ENCODE results near the gene SERINC4. TPM values are rescaled to one million over a fixed set of nuclear protein-coding genes. Genes with fewer than 3 reads are reported as not detected.

SERINC4 gene
- total and polyA plus RNA-seq, 2 donors from 2014 or later, result 0.13 to 0.47 TPM

DNA sequence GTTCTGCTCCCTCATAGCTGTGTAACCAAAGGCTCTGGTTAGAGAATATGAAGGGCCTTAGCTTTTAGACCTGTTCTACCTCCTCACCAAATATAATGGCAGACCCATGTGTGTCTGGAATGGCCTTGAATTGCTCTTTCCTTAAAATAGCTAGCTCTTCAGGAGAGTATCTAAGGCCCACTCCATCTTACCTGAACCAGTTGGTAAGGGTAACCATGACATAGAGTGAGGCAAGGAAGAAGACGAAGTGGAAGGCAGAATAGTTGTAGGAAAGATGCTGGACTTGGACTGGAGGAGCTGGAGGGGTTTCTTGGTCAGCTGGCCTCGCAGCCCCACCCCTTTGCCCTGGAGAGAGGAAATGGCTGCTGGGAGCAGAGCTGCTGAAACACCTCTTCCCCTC is 4.8 kb downstream of the SERINC4 start:
- Histone ChIP-seq H3K27me3 (ENCODE audit: control insufficient read depth, insufficient read depth, low read length) (no peaks in the 10 kb centered on the region), H3K9ac (ENCODE audit: low read length in 3 of 3) (no peak overlapping the region), H3K4me3 (ENCODE audit: low read length in 3 of 3) (no peak overlapping the region), H3K9me3 (ENCODE audit: control insufficient read depth in 2 of 3, insufficient read depth in 1 of 3, low read length in 3 of 3) (no peaks in the 10 kb centered on the region), H3K4me1 (ENCODE audit: control insufficient read depth in 2 of 3, insufficient read depth in 2 of 3, low read depth in 1 of 3, low read length in 3 of 3) (peaks cover 5 to 45% (median 35%) of the 10 kb centered on the region in 3 donors), H3K36me3 (ENCODE audit: control insufficient read depth in 2 of 3, insufficient read depth in 3 of 3, low read length in 3 of 3) (peaks cover 11 to 28% (median 25%) of the 10 kb centered on the region in 3 donors), H3K27ac (ENCODE audit: low read depth in 2 of 2, low read length in 2 of 2) (no peak overlapping the region)
- DNase-seq (no peak), FAIRE-seq (no peak)
- TF ChIP-seq, protein P1, sequence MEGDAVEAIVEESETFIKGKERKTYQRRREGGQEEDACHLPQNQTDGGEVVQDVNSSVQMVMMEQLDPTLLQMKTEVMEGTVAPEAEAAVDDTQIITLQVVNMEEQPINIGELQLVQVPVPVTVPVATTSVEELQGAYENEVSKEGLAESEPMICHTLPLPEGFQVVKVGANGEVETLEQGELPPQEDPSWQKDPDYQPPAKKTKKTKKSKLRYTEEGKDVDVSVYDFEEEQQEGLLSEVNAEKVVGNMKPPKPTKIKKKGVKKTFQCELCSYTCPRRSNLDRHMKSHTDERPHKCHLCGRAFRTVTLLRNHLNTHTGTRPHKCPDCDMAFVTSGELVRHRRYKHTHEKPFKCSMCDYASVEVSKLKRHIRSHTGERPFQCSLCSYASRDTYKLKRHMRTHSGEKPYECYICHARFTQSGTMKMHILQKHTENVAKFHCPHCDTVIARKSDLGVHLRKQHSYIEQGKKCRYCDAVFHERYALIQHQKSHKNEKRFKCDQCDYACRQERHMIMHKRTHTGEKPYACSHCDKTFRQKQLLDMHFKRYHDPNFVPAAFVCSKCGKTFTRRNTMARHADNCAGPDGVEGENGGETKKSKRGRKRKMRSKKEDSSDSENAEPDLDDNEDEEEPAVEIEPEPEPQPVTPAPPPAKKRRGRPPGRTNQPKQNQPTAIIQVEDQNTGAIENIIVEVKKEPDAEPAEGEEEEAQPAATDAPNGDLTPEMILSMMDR (IDR thresholded peaks at IDR 0.05; ENCODE audit: borderline replicate concordance, extremely low read depth, insufficient read depth), result no peak
- intact Hi-C loops (cut with DNase I), result no loop called here

DNA sequence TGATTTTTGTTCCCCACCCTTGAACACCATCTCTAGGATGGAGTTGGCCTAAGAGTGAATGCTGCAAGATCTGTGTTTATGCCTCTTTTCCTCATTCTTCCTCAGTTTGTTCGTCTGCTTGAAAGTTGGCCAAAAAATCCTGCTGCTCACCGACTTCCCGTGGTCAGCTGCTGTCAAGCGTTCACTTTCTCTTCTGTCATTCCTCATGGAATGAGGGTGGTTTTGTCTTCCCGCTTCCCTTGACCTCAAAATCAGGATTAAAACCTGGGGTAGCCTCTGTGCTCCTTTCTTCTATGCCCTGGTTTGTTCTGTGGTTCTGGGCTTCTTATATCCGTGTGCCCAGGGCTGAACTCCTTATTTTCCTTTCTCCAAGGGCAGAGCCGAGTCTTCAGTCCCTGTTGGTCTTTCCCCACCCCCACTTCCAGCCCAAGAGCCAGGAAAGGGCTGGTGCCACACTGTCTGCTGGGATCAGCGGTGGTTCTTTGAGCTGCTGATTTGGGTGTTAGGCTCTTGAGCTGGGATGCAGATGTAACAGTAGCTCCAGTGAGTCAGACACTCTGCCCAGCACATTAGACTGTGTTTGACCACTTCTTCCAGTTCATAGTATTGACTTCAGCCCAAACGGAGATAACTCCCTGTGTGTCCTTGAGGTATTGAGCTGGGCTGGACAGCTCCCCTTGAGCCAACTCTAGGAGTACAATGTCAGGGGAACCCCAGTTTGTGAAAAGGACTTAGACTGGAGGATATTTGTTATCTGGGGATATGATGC is 5.6 kb downstream of the SERINC4 start:
- Histone ChIP-seq H3K9ac (ENCODE audit: low read length in 3 of 3) (peak overlapping the region in 1 of 3 donors; percentile 4), H3K9me3 (ENCODE audit: control insufficient read depth in 2 of 3, insufficient read depth in 1 of 3, low read length in 3 of 3) (no peaks in the 10 kb centered on the region), H3K27ac (ENCODE audit: low read depth in 2 of 2, low read length in 2 of 2) (no peak overlapping the region), H3K4me1 (ENCODE audit: control insufficient read depth in 2 of 3, insufficient read depth in 2 of 3, low read depth in 1 of 3, low read length in 3 of 3) (peaks cover 5 to 38% (median 30%) of the 10 kb centered on the region in 3 donors), H3K27me3 (ENCODE audit: control insufficient read depth, insufficient read depth, low read length) (no peaks in the 10 kb centered on the region), H3K4me3 (ENCODE audit: low read length in 3 of 3) (peak overlapping the region in 2 of 3 donors; percentile 7 to 100), H3K36me3 (ENCODE audit: control insufficient read depth in 2 of 3, insufficient read depth in 3 of 3, low read length in 3 of 3) (peaks cover 11 to 25% (median 23%) of the 10 kb centered on the region in 3 donors)
- TF ChIP-seq, protein P1 (IDR thresholded peaks at IDR 0.05; ENCODE audit: borderline replicate concordance, extremely low read depth, insufficient read depth), result no peak
- DNase-seq (no peak), FAIRE-seq (no peak)
- intact Hi-C loops (cut with DNase I), result no loop called here

DNA sequence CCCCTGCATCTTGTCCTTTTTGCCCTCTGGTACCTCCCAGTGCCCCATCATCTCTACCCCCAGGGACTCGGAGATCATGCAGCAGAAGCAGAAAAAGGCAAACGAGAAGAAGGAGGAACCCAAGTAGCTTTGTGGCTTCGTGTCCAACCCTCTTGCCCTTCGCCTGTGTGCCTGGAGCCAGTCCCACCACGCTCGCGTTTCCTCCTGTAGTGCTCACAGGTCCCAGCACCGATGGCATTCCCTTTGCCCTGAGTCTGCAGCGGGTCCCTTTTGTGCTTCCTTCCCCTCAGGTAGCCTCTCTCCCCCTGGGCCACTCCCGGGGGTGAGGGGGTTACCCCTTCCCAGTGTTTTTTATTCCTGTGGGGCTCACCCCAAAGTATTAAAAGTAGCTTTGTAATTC is 6.4 kb downstream of the SERINC4 start:
- Histone ChIP-seq H3K27ac (ENCODE audit: low read depth in 2 of 2, low read length in 2 of 2) (peak overlapping the region; percentile 99), H3K4me1 (ENCODE audit: control insufficient read depth in 2 of 3, insufficient read depth in 2 of 3, low read depth in 1 of 3, low read length in 3 of 3) (peaks cover 5 to 31% (median 26%) of the 10 kb centered on the region in 3 donors), H3K36me3 (ENCODE audit: control insufficient read depth in 2 of 3, insufficient read depth in 3 of 3, low read length in 3 of 3) (peaks cover 11 to 23% (median 20%) of the 10 kb centered on the region in 3 donors), H3K9me3 (ENCODE audit: control insufficient read depth in 2 of 3, insufficient read depth in 1 of 3, low read length in 3 of 3) (no peaks in the 10 kb centered on the region), H3K27me3 (ENCODE audit: control insufficient read depth, insufficient read depth, low read length) (no peaks in the 10 kb centered on the region), H3K4me3 (ENCODE audit: low read length in 3 of 3) (peak overlapping the region in 2 of 3 donors; percentile 96 to 100), H3K9ac (ENCODE audit: low read length in 3 of 3) (peak overlapping the region; percentile 95 to 100 (median 100))
- TF ChIP-seq, protein P1 (IDR thresholded peaks at IDR 0.05; ENCODE audit: borderline replicate concordance, extremely low read depth, insufficient read depth), result no peak
- no peak for FAIRE-seq
- intact Hi-C loops (cut with DNase I), result no loop called here
- no peak for DNase-seq
